Kidney epithelial cell (primary cell): ENCODE measurements around the gene TRIML2. TPM values are rescaled to one million over a fixed set of nuclear protein-coding genes. Genes with fewer than 3 reads are reported as not detected.

Experiments
- DNase-seq: peaks from one replicate; pipeline ENCODE4 v3.0.0-alpha.2; 2010; ENCODE audit warnings: low read depth
- H3K27me3 ChIP-seq: 2 replicates; pipeline ENCODE4 v1.6.0; 2011; ENCODE audit warnings: low read length; ENCODE audit not compliant: control insufficient read depth, insufficient read depth
- H3K36me3 ChIP-seq: 2 replicates; pipeline ENCODE4 v1.5.1; 2011; ENCODE audit warnings: low read length; ENCODE audit not compliant: control insufficient read depth, insufficient read depth
- H3K4me3 ChIP-seq: 2 replicates; pipeline ENCODE4 v1.5.1; 2011; ENCODE audit warnings: low read depth, mild to moderate bottlenecking, control low read depth, low read length
- total RNA-seq: library from RNA; depleted of rRNA; stranded (reverse); fragments of >200 nt; gene quantifications from 2 replicates; pipeline ENCODE4 v1.2.3, GENCODE V29; 2015
- TF ChIP-seq, protein P1 (sequence below): IDR thresholded peaks from 2 replicates; pipeline ENCODE4 v1.5.1; 2011; ENCODE audit warnings: mild to moderate bottlenecking, moderate library complexity, low read length, control low read depth, inconsistent platforms; ENCODE audit not compliant: insufficient read depth, poor library complexity, severe bottlenecking

The TRIML2 gene
- total RNA-seq, 1 donor from 2014 or later = 0.08 TPM

DNA sequence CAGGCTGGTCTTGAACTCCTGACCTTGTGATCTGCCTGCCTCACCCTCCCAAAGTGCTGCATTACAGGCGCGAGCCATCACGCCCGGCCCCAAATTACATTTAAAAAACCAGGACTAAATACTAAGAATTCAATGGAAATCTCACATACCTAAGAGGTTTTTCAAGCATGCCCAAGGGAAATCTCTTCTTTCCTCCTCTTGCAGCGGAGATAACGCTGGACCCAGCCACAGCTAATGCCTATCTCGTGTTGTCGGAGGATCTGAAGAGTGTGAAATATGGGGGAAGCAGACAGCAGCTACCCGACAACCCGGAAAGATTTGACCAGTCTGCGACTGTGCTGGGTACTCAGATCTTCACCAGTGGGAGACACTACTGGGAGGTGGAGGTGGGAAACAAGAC is 37.2 kb upstream of the TRIML2 start:
- TF ChIP-seq, protein P1, sequence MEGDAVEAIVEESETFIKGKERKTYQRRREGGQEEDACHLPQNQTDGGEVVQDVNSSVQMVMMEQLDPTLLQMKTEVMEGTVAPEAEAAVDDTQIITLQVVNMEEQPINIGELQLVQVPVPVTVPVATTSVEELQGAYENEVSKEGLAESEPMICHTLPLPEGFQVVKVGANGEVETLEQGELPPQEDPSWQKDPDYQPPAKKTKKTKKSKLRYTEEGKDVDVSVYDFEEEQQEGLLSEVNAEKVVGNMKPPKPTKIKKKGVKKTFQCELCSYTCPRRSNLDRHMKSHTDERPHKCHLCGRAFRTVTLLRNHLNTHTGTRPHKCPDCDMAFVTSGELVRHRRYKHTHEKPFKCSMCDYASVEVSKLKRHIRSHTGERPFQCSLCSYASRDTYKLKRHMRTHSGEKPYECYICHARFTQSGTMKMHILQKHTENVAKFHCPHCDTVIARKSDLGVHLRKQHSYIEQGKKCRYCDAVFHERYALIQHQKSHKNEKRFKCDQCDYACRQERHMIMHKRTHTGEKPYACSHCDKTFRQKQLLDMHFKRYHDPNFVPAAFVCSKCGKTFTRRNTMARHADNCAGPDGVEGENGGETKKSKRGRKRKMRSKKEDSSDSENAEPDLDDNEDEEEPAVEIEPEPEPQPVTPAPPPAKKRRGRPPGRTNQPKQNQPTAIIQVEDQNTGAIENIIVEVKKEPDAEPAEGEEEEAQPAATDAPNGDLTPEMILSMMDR = no peak
- H3K27me3 ChIP-seq = no peaks in the 10 kb centered on the region
- H3K36me3 ChIP-seq = no peaks in the 10 kb centered on the region
- H3K4me3 ChIP-seq = no peak overlapping the region
- no peak for DNase-seq

DNA sequence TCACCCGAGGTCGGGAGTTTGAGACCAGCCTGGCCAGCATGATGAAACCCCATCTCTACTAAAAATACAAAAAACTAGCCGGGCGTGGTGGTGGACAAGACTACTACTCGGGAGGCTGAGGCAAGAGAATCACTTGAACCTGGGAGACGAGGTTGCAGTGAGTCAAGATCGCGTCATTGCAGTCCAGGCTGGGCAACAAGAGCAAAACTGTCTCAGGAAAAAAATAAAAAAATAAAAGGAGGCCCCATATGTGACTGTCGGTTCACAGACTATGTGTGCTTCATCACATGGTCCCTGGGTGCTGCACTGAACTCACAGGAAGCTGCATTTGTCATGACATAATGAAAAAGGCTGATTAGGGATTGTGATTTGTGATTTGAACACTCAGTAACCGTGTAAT is 36.2 kb upstream of the TRIML2 start:
- Histone ChIP-seq H3K36me3 (no peaks in the 10 kb centered on the region), H3K27me3 (no peaks in the 10 kb centered on the region), H3K4me3 (no peak overlapping the region)
- DNase-seq = no peak
- TF ChIP-seq, protein P1 = no peak

DNA sequence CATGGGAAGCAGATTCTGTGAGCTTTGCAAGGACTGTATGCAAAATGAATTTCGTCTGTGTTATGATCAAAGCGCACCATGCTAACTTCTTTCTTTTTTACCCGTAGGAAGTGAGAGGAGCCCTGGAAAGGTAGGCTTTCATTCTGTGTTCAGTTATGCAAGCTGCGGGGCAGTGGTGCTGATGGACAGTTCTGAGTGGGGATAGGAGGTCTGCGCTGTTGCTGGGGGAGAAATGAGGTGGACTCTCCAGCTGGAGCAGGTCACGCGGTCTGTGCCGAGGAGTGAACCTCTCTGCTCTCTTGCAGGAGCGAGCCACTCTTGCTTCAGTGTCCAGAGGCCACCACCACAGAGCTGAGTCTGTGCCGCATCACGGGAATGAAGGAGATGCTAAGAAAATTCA is 34.3 kb upstream of the TRIML2 start:
- TF ChIP-seq, protein P1 = no peak
- DNase-seq = no peak
- H3K4me3 ChIP-seq = no peak overlapping the region
- no peaks in the 10 kb centered on the region for H3K36me3 ChIP-seq
- no peaks in the 10 kb centered on the region for H3K27me3 ChIP-seq

DNA sequence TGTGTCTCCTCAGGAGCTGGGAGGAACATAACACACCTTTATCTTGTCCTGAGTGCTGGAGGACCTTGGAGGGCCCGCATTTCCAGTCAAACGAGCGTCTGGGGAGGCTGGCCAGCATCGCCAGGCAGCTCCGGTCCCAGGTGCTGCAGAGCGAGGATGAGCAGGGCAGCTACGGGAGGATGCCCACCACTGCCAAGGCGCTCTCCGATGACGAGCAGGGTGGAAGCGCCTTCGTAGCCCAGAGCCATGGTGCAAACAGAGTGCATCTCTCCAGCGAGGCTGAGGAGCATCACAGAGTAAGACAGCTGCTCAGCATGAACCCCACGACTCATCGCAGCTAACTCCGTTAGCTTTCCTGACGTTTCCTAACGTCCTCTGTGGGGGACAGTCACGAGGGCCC is 30.3 kb upstream of the TRIML2 start:
- Histone ChIP-seq H3K36me3 (no peaks in the 10 kb centered on the region), H3K27me3 (no peaks in the 10 kb centered on the region), H3K4me3 (no peak overlapping the region)
- TF ChIP-seq, protein P1 = no peak
- DNase-seq = no peak

DNA sequence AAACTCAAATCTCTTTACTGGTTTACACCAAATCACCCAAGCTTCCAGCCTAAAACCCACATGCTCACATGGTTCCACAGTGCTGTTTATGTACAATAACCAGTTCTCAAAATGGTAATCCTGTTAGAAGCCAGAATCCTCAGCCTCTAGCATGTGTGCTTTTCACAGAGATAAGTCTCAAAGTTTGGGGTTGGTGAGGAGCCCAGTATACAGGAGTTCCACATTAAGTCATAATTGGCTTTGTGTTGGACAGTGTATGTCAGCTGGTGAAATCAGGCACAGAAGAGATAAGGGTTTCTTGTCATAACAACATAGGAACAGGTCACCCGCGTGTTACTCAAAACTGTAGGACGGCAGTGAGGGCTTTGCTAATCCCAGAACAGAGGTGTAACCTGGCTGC is 29.7 kb upstream of the TRIML2 start, which contains the start of gene TRIML1:
Gene TRIML1 (plus strand): TSS at position 301 of the 400 bp plus-strand sequence. CDS start 118 bp downstream, outside the sequence.
- Histone ChIP-seq H3K36me3 (no peaks in the 10 kb centered on the region), H3K4me3 (no peak within 1 kb of the TSS), H3K27me3 (no peaks in the 10 kb centered on the region)
- TF ChIP-seq, protein P1 = no peak
- DNase-seq = no peak

DNA sequence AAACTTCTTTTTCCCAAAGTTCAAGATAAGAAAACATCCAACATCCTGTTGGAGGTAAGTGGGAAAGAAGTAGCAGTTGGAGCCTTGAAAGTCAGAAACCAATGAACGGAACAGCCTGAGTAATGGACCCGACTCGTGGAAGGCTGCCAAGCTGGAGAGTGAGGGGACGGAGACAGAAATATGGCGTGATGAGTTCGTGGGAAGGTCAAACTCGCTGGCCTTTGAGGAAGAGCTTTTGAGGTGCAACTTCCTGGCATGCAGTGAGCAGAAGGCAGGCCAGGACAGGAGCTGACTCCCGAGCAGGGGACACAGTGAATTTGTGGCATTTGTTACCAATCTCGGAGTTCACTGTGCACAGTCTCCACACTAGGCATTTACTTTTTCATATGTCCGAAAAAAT is 28.8 kb upstream of the TRIML2 start:
- TF ChIP-seq, protein P1 = no peak
- Histone ChIP-seq H3K36me3 (no peaks in the 10 kb centered on the region), H3K27me3 (no peaks in the 10 kb centered on the region), H3K4me3 (no peak overlapping the region)
- DNase-seq = no peak
